ENCODE measurements around the gene LEMD2. TPM values are rescaled to one million over a fixed set of nuclear protein-coding genes. Genes with fewer than 3 reads are reported as not detected.
A peak's percentile ranks its signal among the peaks of the same experiment; 100 is the strongest.

LEMD2 gene
- total RNA-seq, 1 experiment from 2014 or later = 75.8 TPM

DNA sequence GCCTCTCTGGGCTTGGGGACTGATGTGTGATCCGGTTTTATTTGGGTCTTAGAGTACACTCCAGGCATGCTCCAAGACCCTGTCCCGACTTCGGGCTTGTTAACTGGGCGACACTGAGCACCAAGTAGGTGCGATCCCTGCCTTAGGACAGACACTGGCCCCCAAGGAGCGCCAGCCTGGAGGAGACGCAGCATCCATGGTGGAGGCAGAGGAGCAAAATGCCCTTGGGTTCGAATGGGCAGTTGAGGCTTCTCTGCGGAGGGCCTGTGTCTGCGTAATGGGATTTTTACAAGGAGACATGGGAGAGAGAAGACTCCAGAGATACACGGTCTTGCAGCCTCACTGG is 593 bp upstream of the LEMD2 start:
- DNase-seq (ENCODE audit: low spot score) = no peak
- intact Hi-C loops (cut with micrococcal nuclease; ENCODE audit: unreplicated experiment) = no loop called here

DNA sequence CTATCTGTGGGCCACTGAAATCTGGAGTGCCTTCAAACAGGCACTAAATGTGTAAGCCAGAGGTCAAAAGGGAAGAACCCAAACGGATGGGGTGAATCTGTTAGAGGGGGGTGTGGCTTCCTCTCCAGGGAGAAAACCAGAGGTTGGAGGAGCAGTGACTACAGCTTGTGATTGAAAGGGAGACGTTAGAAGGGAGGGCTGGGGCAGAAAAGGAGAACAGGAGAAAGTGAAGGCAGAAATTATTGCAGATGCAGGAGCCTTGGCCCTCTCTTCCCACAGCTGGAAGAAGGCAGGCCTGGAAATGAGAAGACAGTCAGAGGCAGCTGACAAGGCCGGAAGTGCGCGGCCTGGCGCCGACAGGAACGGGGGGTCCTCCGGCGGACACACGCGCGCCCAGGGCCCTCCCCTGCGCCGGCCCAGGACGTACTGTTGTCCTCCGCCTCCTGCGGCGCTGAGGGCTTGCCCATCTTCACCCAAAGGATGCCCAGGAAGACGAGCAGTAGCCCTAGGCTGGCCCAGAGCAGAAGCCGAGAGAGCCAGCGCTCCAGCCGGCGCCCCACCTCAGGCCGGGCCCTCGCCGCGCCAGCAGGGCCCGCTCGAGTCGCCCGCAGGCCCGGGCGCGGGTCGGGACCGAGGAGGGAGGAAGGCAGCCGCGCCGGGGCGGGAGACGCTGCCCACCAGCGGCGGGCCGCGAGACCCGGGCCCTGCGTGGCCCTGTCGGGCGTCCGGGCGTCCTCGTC is 806 bp downstream of the LEMD2 start:
- Histone ChIP-seq H3K27me3 (replicated peaks; ENCODE audit: insufficient read depth, low read depth, low read length, poor library complexity) (no peaks in the 10 kb centered on the region), H3K9me3 (ENCODE audit: low read depth, low read length, poor library complexity, severe bottlenecking) (no peaks in the 10 kb centered on the region), H3K4me1 (ENCODE audit: insufficient read depth, low read length, poor library complexity, severe bottlenecking) (peaks cover 18% of the 10 kb centered on the region), H3K27ac (ENCODE audit: low read depth, low read length, poor library complexity, severe bottlenecking) (peak overlapping the region; percentile 92), H3K36me3 (ENCODE audit: insufficient read depth, low read length, poor library complexity, severe bottlenecking) (peaks cover 20% of the 10 kb centered on the region), H3K4me3 (ENCODE audit: low read depth, low read length, poor library complexity, severe bottlenecking) (peak overlapping the region; percentile 82)
- intact Hi-C loops (cut with micrococcal nuclease; ENCODE audit: unreplicated experiment) = no loop called here
- CTCF ChIA-PET = no interaction called here
- BruUV-seq (replicated peaks) = no TSS peak
- TF ChIP-seq EZH2 (IDR thresholded peaks at IDR 0.05; ENCODE audit: borderline replicate concordance, low read depth, low read length, poor library complexity, severe bottlenecking) = no peak
- TF ChIP-seq, protein P1, sequence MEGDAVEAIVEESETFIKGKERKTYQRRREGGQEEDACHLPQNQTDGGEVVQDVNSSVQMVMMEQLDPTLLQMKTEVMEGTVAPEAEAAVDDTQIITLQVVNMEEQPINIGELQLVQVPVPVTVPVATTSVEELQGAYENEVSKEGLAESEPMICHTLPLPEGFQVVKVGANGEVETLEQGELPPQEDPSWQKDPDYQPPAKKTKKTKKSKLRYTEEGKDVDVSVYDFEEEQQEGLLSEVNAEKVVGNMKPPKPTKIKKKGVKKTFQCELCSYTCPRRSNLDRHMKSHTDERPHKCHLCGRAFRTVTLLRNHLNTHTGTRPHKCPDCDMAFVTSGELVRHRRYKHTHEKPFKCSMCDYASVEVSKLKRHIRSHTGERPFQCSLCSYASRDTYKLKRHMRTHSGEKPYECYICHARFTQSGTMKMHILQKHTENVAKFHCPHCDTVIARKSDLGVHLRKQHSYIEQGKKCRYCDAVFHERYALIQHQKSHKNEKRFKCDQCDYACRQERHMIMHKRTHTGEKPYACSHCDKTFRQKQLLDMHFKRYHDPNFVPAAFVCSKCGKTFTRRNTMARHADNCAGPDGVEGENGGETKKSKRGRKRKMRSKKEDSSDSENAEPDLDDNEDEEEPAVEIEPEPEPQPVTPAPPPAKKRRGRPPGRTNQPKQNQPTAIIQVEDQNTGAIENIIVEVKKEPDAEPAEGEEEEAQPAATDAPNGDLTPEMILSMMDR (conservative IDR thresholded peaks at IDR 0.05; ENCODE audit: low read depth, low read length) = no peak
- POLR2A ChIA-PET (ENCODE audit: low non-redundant PET) = no interaction called here
- peak; percentile 51 for DNase-seq (ENCODE audit: low spot score)

More for the DNA sequence above, 593 bp upstream of the LEMD2 start:
- TSS peak; percentile 76 for BruUV-seq (replicated peaks)
- Histone ChIP-seq H3K36me3 (ENCODE audit: insufficient read depth, low read length, poor library complexity, severe bottlenecking) (peaks cover 9% of the 10 kb centered on the region), H3K4me3 (ENCODE audit: low read depth, low read length, poor library complexity, severe bottlenecking) (no peak overlapping the region), H3K9me3 (ENCODE audit: low read depth, low read length, poor library complexity, severe bottlenecking) (no peaks in the 10 kb centered on the region), H3K4me1 (ENCODE audit: insufficient read depth, low read length, poor library complexity, severe bottlenecking) (peaks cover 18% of the 10 kb centered on the region), H3K27me3 (replicated peaks; ENCODE audit: insufficient read depth, low read depth, low read length, poor library complexity) (no peaks in the 10 kb centered on the region), H3K27ac (ENCODE audit: low read depth, low read length, poor library complexity, severe bottlenecking) (peak overlapping the region; percentile 92)
- ChIA-PET CTCF (no interaction called here), POLR2A (ENCODE audit: low non-redundant PET) (no interaction called here)
- TF ChIP-seq, protein P1 (conservative IDR thresholded peaks at IDR 0.05; ENCODE audit: low read depth, low read length) = no peak
- TF ChIP-seq EZH2 (IDR thresholded peaks at IDR 0.05; ENCODE audit: borderline replicate concordance, low read depth, low read length, poor library complexity, severe bottlenecking) = no peak

DNA sequence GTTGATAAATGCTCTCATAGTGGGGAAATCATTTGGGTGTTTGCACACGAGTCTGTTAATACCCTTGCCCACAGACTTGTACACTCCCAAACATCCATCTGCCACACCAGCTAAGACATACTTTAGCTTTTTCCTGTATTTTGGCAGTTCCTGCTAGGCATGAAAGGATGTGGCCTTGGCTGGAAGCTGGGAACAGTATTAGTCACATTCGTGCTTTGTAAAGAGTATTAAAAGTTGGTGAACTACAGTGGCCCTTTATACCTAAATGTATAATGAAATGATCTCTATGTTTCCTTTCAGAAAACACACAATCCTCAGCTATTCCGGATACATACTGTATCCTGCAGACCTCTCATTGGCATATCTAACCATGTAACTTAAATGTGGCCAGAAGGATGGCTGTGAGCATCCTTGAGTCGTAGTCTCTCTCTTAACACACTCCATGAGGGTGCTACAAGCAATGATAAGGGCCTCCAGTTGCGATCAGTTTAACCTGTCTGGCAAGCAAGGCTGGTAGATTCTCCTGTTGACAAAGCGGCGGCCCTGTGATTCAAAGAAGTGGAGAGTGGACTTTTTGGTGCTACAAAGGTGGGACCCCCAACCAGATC is 1.5 kb downstream of the LEMD2 start:
- H3K4me1 ChIP-seq (ENCODE audit: insufficient read depth, low read length, poor library complexity, severe bottlenecking) = peaks cover 18% of the 10 kb centered on the region
- H3K36me3 ChIP-seq (ENCODE audit: insufficient read depth, low read length, poor library complexity, severe bottlenecking) = peaks cover 27% of the 10 kb centered on the region
- ChIA-PET CTCF (interaction anchor here (0.5 kb wide), 1 partner anchor 76 kb away, joined by 9 read pairs; the partner anchor contains the start of gene UQCC2), POLR2A (ENCODE audit: low non-redundant PET) (no interaction called here)
- H3K27ac ChIP-seq (ENCODE audit: low read depth, low read length, poor library complexity, severe bottlenecking) = peak overlapping the region; percentile 92
- no peaks in the 10 kb centered on the region for H3K27me3 ChIP-seq (replicated peaks; ENCODE audit: insufficient read depth, low read depth, low read length, poor library complexity)
- BruUV-seq (replicated peaks) = TSS peak; percentile 57
- intact Hi-C loops (cut with micrococcal nuclease; ENCODE audit: unreplicated experiment) = no loop called here
- H3K4me3 ChIP-seq (ENCODE audit: low read depth, low read length, poor library complexity, severe bottlenecking) = peak overlapping the region; percentile 82
- TF ChIP-seq, protein P1 (conservative IDR thresholded peaks at IDR 0.05; ENCODE audit: low read depth, low read length) = no peak
- no peak for TF ChIP-seq EZH2 (IDR thresholded peaks at IDR 0.05; ENCODE audit: borderline replicate concordance, low read depth, low read length, poor library complexity, severe bottlenecking)
- H3K9me3 ChIP-seq (ENCODE audit: low read depth, low read length, poor library complexity, severe bottlenecking) = no peaks in the 10 kb centered on the region
- DNase-seq (ENCODE audit: low spot score) = no peak
